Activated CD4-positive, alpha-beta T cell treated with anti-CD3 and anti-CD28 coated beads, Interleukin-10, Interleukin-2, amounts not matched to agents 100 ng/mL and 50 ng/mL, durations not matched to agents 16 hours and 8 hours (primary cell): Measurements from ENCODE around the gene SP6.

ENCODE experiments used
- DNase-seq: peaks from one replicate; pipeline ENCODE4 v3.0.0-alpha.2; 2020

The SP6 gene

GRCh38 chr17:47810200-47810821 lies 40.7 kb downstream of the SP6 start:
- DNase-seq: peak; percentile 76

- no peak for DNase-seq
Observed at GRCh38 chr17:47808830-47809480, 42.0 kb downstream of the SP6 start.

GRCh38 chr17:47808036-47808829 lies 42.7 kb downstream of the SP6 start:
- DNase-seq: no peak

GRCh38 chr17:47807421-47807820 lies 43.5 kb downstream of the SP6 start:
- no peak for DNase-seq

- DNase-seq: no peak
Observed at GRCh38 chr17:47806913-47807255, 44.1 kb downstream of the SP6 start.

GRCh38 chr17:47806026-47806912 lies 44.7 kb downstream of the SP6 start:
- no peak for DNase-seq

- no peak for DNase-seq
Observed at GRCh38 chr17:47804461-47804860, 46.5 kb downstream of the SP6 start.

- no peak for DNase-seq
Observed at GRCh38 chr17:47803751-47804150, 47.2 kb downstream of the SP6 start.

- no peak for DNase-seq
Observed at GRCh38 chr17:47803201-47803600, 47.8 kb downstream of the SP6 start.

- DNase-seq: peak; percentile 73
Observed at GRCh38 chr17:47802341-47803022, 48.5 kb downstream of the SP6 start.

GRCh38 chr17:47801906-47802305 lies 49.1 kb downstream of the SP6 start:
- DNase-seq: no peak

GRCh38 chr17:47801176-47801765 lies 49.7 kb downstream of the SP6 start:
- DNase-seq: no peak

GRCh38 chr17:47800686-47801085 lies 50.3 kb downstream of the SP6 start:
- no peak for DNase-seq

GRCh38 chr17:47797797-47798196 lies 53.2 kb downstream of the SP6 start:
- DNase-seq: no peak
